HepG2 (cell line): ENCODE measurements around the gene MIX23. TPM values are rescaled to one million over a fixed set of nuclear protein-coding genes. Genes with fewer than 3 reads are reported as not detected.

ENCODE experiments used
- ASH2L ChIP-seq: fragments of 300-600, 200-600 bp; sonication (generic); IDR thresholded peaks from 2 replicates; pipeline ENCODE4 v1.7.0; 2017; ENCODE audit warnings: low read depth, mild to moderate bottlenecking, moderate library complexity, mixed read lengths, low read length; ENCODE audit not compliant: insufficient read length
- ATF7-NPFF ChIP-seq: sonication (generic); formaldehyde crosslinking; IDR thresholded peaks from 2 replicates; pipeline ENCODE4 v1.8.1; 2023; ENCODE audit warnings: mild to moderate bottlenecking, low read depth, missing genetic modification reagents, moderate library complexity
- ELF3 ChIP-seq: IDR thresholded peaks from 2 replicates; pipeline ENCODE4 v1.6.1; 2016; ENCODE audit warnings: missing genetic modification reagents, missing compliant biosample characterization
- GLI4 ChIP-seq: sonication (generic); formaldehyde crosslinking; IDR thresholded peaks from 2 replicates; pipeline ENCODE4 v1.5.1; 2020; ENCODE audit warnings: missing genetic modification reagents, mild to moderate bottlenecking, moderate library complexity, borderline replicate concordance
- IKZF1 ChIP-seq: fragments of 450-650 bp; IDR thresholded peaks from 2 replicates; pipeline ENCODE4 v1.7.1; 2016
- NR2F6 ChIP-seq, 2 experiments: IDR thresholded peaks; 2 replicates each; pipeline ENCODE4 v1.6.1; 2016; ENCODE audit warnings: antibody characterized with exemption in 1 of 2, mild to moderate bottlenecking in 1 of 2
- SIX1 ChIP-seq: sonication (generic); formaldehyde crosslinking; IDR thresholded peaks from 2 replicates; pipeline ENCODE4 v1.4.0; 2020; ENCODE audit warnings: missing genetic modification reagents, borderline replicate concordance
- SP2 ChIP-seq: sonication (generic); formaldehyde crosslinking; IDR thresholded peaks from 2 replicates; pipeline ENCODE4 v1.5.1; 2020; ENCODE audit warnings: mild to moderate bottlenecking, missing genetic modification reagents
- SPEN ChIP-seq: sonication (generic); formaldehyde crosslinking; IDR thresholded peaks from 2 replicates; pipeline ENCODE4 v1.5.1; 2020; ENCODE audit warnings: low read depth, mild to moderate bottlenecking, missing genetic modification reagents
- WIZ ChIP-seq: sonication (generic); formaldehyde crosslinking; IDR thresholded peaks from 2 replicates; pipeline ENCODE4 v1.5.1; 2020; ENCODE audit warnings: mild to moderate bottlenecking, missing genetic modification reagents
- XBP1 ChIP-seq: sonication (generic); formaldehyde crosslinking; IDR thresholded peaks from 2 replicates; pipeline ENCODE4 v1.5.0; 2020; ENCODE audit warnings: missing genetic modification reagents
- ZNF136 ChIP-seq: sonication (generic); formaldehyde crosslinking; IDR thresholded peaks from 2 replicates; pipeline ENCODE4 v1.8.1; 2022; ENCODE audit warnings: low read depth, mild to moderate bottlenecking, moderate library complexity, missing genetic modification reagents
- ZNF441 ChIP-seq: sonication (generic); formaldehyde crosslinking; IDR thresholded peaks from 2 replicates; pipeline ENCODE4 v1.7.0; 2021; ENCODE audit warnings: missing genetic modification reagents, borderline replicate concordance
- ZNF556 ChIP-seq: sonication (generic); formaldehyde crosslinking; IDR thresholded peaks from 2 replicates; pipeline ENCODE4 v1.4.0; 2020; ENCODE audit warnings: mild to moderate bottlenecking, missing genetic modification reagents, borderline replicate concordance
- ZNF567 ChIP-seq: sonication (generic); formaldehyde crosslinking; IDR thresholded peaks from 2 replicates; pipeline ENCODE4 v1.8.1; 2023; ENCODE audit warnings: mild to moderate bottlenecking, missing genetic modification reagents, borderline replicate concordance
- ZNF577 ChIP-seq: sonication (generic); formaldehyde crosslinking; IDR thresholded peaks from 2 replicates; pipeline ENCODE4 v1.4.0; 2020; ENCODE audit warnings: mild to moderate bottlenecking, low read depth, missing genetic modification reagents, borderline replicate concordance
- ZNF776 ChIP-seq: sonication (generic); formaldehyde crosslinking; IDR thresholded peaks from 2 replicates; pipeline ENCODE4 v1.4.0; 2020; ENCODE audit warnings: mild to moderate bottlenecking, missing genetic modification reagents
- ZNF780A ChIP-seq: sonication (generic); formaldehyde crosslinking; IDR thresholded peaks from 2 replicates; pipeline ENCODE4 v1.8.0; 2022; ENCODE audit warnings: mild to moderate bottlenecking, missing genetic modification reagents, moderate library complexity
- ZNF790 ChIP-seq: sonication (generic); formaldehyde crosslinking; IDR thresholded peaks from 2 replicates; pipeline ENCODE4 v1.8.0; 2022; ENCODE audit warnings: missing genetic modification reagents, mild to moderate bottlenecking, borderline replicate concordance
- ZSCAN29 ChIP-seq: sonication (generic); formaldehyde crosslinking; conservative IDR thresholded peaks from 2 replicates; pipeline ENCODE4 v1.4.0; 2020; ENCODE audit warnings: mild to moderate bottlenecking, missing genetic modification reagents
- ZSCAN9 ChIP-seq: IDR thresholded peaks from 2 replicates; pipeline ENCODE4 v1.6.1; 2016; ENCODE audit warnings: borderline replicate concordance
- polyA plus RNA-seq, 8 experiments: library from polyadenylated mRNA; depleted of rRNA in 3 of 8; stranded (reverse) in 7 of 8; unstranded in 1 of 8; fragments of >200 nt; fragmentation: Illumina TruSeq in 4 of 8; extraction: Trizol in 4 of 8; gene quantifications; 2 replicates each; pipeline versions ENCODE4 v1.2.1 to v1.2.3, GENCODE V29; 2011 to 2016; ENCODE audit warnings: low read depth in 4 of 8, missing spikeins in 1 of 8, mixed read lengths in 1 of 8; ENCODE audit not compliant: insufficient read depth in 1 of 8
- total RNA-seq, 5 experiments: library from RNA; depleted of rRNA; stranded (reverse); fragments of >200 nt; fragmentation: Illumina TruSeq; extraction: Trizol; gene quantifications; 2 replicates each; pipeline ENCODE4 v1.2.3, GENCODE V29; 2016; ENCODE audit warnings: low read depth in 1 of 5
- TF ChIP-seq, protein P1 (sequence below): sonication (generic); formaldehyde crosslinking; IDR thresholded peaks from 2 replicates; pipeline ENCODE4 v1.5.0; 2020; ENCODE audit warnings: missing genetic modification reagents
- TF ChIP-seq, protein P2 (sequence below): sonication (generic); formaldehyde crosslinking; IDR thresholded peaks from 2 replicates; pipeline ENCODE4 v1.4.0; 2020; ENCODE audit warnings: mild to moderate bottlenecking, missing genetic modification reagents
- TF ChIP-seq, protein P3 (sequence below): sonication (generic); formaldehyde crosslinking; IDR thresholded peaks from 2 replicates; pipeline ENCODE4 v1.5.1; 2020; ENCODE audit warnings: missing genetic modification reagents, mild to moderate bottlenecking, borderline replicate concordance
- TF ChIP-seq, protein P4 (sequence below): sonication (generic); formaldehyde crosslinking; IDR thresholded peaks from 2 replicates; pipeline ENCODE4 v1.5.1; 2020; ENCODE audit warnings: missing genetic modification reagents, mild to moderate bottlenecking, borderline replicate concordance
- TF ChIP-seq, protein P5 (sequence below): IDR thresholded peaks from 2 replicates; pipeline ENCODE4 v1.6.1; 2016; ENCODE audit warnings: mild to moderate bottlenecking, missing biosample characterization, missing genetic modification reagents

Gene MIX23
- total and polyA plus RNA-seq, 2 of the 13 experiments (the other 11 are each of a cell fraction or from before 2014, with no cell fraction given), result 20.0 to 152 TPM

DNA sequence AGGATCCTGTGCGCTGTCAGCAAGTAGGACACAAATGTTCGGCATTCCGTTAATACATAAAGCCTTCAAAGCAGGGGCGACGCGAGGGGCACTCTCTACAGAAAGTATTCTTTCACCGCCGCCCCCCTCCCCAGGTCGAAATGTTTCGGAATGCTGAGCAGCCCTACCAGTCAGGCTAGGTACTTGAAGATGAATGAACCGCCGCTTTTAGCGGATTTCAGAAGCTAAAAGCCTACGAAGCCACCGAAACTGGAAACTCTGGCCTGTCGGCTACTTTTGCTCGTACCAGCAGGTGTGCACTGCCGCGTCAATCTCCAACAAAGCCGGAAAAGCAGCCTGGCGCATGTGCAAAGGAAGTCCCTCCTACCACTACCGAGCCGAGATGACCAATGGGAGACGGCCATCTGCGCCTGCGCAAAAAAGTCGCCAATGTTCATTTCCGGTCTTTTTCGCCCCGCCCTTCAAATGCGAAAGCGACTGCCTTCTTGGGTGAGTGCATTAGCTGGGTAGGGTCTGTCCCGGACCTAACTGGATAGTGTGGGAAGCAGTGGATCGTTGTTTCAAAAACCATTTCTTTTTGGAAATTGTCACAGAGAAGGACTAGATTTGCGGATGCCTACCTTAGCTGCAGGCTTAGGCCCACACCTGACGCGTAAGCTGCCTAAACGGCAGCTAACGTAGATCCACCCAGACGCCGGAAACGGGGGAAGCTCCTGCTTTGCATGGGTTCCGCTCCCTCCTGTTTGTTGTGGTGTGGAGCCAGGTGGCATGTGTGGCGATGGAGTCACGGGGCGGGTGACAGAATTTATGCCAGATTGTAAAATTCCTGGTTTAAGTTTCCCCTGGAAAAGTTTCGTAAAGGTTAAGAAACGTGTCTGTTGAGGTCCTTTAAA, 33.0 kb upstream of the MIX23 start, which contains the start of gene WDR5B (continued):
- TF ChIP-seq NR2F6 (IDR thresholded peaks at IDR 0.05) (no peak), NR2F6 (CRISPR knock-in tag; IDR thresholded peaks at IDR 0.05) (no peak), ZNF577 (no peak), ASH2L (peak; percentile 95), ZSCAN9 (CRISPR knock-in tag) (no peak), XBP1 (peak; percentile 45), ZNF780A (CRISPR knock-in tag) (no peak), SP2 (CRISPR knock-in tag) (peak; percentile 83), IKZF1 (no peak), GLI4 (no peak; the same call in 1 of the 2 replicates), ZNF441 (CRISPR knock-in tag) (no peak), ZNF790 (peak; percentile 91), SIX1 (CRISPR knock-in tag) (no peak), SPEN (peak; percentile 81), ATF7-NPFF (CRISPR knock-in tag) (no peak), ZSCAN29 (no peak), WIZ (CRISPR knock-in tag) (no peak), ZNF567 (no peak), ELF3 (CRISPR knock-in tag) (peak; percentile 38; the same call in 1 of the 2 replicates), ZNF556 (CRISPR knock-in tag) (peak; percentile 50; the same call in 1 of the 2 replicates), ZNF776 (CRISPR knock-in tag) (peak; percentile 68; the same call in 1 of the 2 replicates), ZNF136 (CRISPR knock-in tag) (0 out of 2 replicates have a peak, but pooled peaks have one; percentile 89)
- TF ChIP-seq, protein P1, sequence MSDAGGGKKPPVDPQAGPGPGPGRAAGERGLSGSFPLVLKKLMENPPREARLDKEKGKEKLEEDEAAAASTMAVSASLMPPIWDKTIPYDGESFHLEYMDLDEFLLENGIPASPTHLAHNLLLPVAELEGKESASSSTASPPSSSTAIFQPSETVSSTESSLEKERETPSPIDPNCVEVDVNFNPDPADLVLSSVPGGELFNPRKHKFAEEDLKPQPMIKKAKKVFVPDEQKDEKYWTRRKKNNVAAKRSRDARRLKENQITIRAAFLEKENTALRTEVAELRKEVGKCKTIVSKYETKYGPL (CRISPR knock-in tag), result no peak
- TF ChIP-seq, protein P2, sequence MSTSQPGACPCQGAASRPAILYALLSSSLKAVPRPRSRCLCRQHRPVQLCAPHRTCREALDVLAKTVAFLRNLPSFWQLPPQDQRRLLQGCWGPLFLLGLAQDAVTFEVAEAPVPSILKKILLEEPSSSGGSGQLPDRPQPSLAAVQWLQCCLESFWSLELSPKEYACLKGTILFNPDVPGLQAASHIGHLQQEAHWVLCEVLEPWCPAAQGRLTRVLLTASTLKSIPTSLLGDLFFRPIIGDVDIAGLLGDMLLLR (CRISPR knock-in tag), result peak; percentile 80
- TF ChIP-seq, protein P3, sequence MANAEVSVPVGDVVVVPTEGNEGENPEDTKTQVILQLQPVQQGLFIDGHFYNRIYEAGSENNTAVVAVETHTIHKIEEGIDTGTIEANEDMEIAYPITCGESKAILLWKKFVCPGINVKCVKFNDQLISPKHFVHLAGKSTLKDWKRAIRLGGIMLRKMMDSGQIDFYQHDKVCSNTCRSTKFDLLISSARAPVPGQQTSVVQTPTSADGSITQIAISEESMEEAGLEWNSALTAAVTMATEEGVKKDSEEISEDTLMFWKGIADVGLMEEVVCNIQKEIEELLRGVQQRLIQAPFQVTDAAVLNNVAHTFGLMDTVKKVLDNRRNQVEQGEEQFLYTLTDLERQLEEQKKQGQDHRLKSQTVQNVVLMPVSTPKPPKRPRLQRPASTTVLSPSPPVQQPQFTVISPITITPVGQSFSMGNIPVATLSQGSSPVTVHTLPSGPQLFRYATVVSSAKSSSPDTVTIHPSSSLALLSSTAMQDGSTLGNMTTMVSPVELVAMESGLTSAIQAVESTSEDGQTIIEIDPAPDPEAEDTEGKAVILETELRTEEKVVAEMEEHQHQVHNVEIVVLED (CRISPR knock-in tag), result peak; percentile 88
- TF ChIP-seq, protein P4, sequence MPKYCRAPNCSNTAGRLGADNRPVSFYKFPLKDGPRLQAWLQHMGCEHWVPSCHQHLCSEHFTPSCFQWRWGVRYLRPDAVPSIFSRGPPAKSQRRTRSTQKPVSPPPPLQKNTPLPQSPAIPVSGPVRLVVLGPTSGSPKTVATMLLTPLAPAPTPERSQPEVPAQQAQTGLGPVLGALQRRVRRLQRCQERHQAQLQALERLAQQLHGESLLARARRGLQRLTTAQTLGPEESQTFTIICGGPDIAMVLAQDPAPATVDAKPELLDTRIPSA (CRISPR knock-in tag), result no peak
- TF ChIP-seq, protein P5, sequence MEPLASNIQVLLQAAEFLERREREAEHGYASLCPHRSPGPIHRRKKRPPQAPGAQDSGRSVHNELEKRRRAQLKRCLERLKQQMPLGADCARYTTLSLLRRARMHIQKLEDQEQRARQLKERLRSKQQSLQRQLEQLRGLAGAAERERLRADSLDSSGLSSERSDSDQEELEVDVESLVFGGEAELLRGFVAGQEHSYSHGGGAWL (CRISPR knock-in tag), result peak; percentile 17; the same call in 1 of the 2 replicates
